Measurements from ENCODE around the gene PHYKPL.

PHYKPL gene

DNA sequence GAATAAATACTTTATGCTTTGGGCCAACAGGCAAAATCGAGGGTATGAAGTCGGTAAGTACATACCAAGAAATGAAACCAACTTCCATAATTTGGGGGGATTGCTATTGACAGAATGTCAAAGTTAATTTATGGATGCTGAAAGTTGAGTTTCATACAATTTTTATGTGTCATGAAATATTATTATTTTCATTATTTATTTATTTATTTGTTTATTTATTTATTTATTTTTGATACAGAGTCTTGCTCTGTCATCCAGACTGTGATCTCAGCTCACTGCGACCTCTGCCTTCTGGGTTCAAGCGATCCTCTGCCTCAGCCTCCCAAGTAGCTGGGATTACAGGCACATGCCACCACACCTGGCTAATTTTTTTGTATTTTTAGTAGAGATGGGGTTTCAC lies 40.9 kb downstream of the PHYKPL start:
- Histone ChIP-seq H3F3A (ENCODE audit: insufficient read depth, low read length) (no peaks in the 10 kb centered on the region), H3K9ac (ENCODE audit: low read length) (no peak overlapping the region)
- no peak for TF ChIP-seq EZH2 (IDR thresholded peaks at IDR 0.05; ENCODE audit: borderline replicate concordance, low read length)
- no peak for TF ChIP-seq CTCF (IDR thresholded peaks at IDR 0.05; ENCODE audit: low read length)

GRCh38 chr5:178189433-178189832 lies 43.2 kb downstream of the PHYKPL start:
- H3K4me3 ChIP-seq (ENCODE audit: low read depth, low read length, poor library complexity, severe bottlenecking) = no peak overlapping the region
- no peaks in the 10 kb centered on the region for H3F3A ChIP-seq (ENCODE audit: insufficient read depth, low read length)
- no peaks in the 10 kb centered on the region for H3K79me2 ChIP-seq (ENCODE audit: insufficient read depth, low read length)
- H4K20me1 ChIP-seq (ENCODE audit: insufficient read depth, low read length) = no peaks in the 10 kb centered on the region
- no peaks in the 10 kb centered on the region for H3K9me3 ChIP-seq (ENCODE audit: low read length)
- H3K9ac ChIP-seq (ENCODE audit: low read length) = no peak overlapping the region
- H3K9me2 ChIP-seq (ENCODE audit: low read depth, low read length) = no peaks in the 10 kb centered on the region
- no peak for TF ChIP-seq CTCF (IDR thresholded peaks at IDR 0.05; ENCODE audit: low read length)
- H3K4me2 ChIP-seq (ENCODE audit: low read length) = no peak overlapping the region
- no peaks in the 10 kb centered on the region for H3K36me3 ChIP-seq (ENCODE audit: insufficient read depth, low read length)
- no peaks in the 10 kb centered on the region for H3K4me1 ChIP-seq (ENCODE audit: insufficient read depth, low read length, severe bottlenecking)
- no peak overlapping the region for H2AFZ ChIP-seq (ENCODE audit: low read length)
- H3K27ac ChIP-seq (ENCODE audit: low read depth, low read length, poor library complexity, severe bottlenecking) = no peak overlapping the region
- H3K27me3 ChIP-seq (ENCODE audit: insufficient read depth, low read length) = peaks cover 5% of the 10 kb centered on the region; the same call in 1 of the 2 replicates

More for the DNA sequence above, 40.9 kb downstream of the PHYKPL start:
- H3K79me2 ChIP-seq (ENCODE audit: insufficient read depth, low read length) = no peaks in the 10 kb centered on the region
- H3K36me3 ChIP-seq (ENCODE audit: insufficient read depth, low read length) = no peaks in the 10 kb centered on the region
- no peaks in the 10 kb centered on the region for H3K9me3 ChIP-seq (ENCODE audit: low read length)
- H2AFZ ChIP-seq (ENCODE audit: low read length) = no peak overlapping the region
- no peaks in the 10 kb centered on the region for H3K4me1 ChIP-seq (ENCODE audit: insufficient read depth, low read length, severe bottlenecking)
- H3K4me3 ChIP-seq (ENCODE audit: low read depth, low read length, poor library complexity, severe bottlenecking) = no peak overlapping the region
- H3K27ac ChIP-seq (ENCODE audit: low read depth, low read length, poor library complexity, severe bottlenecking) = no peak overlapping the region
- peaks cover 5% of the 10 kb centered on the region; the same call in 1 of the 2 replicates for H3K27me3 ChIP-seq (ENCODE audit: insufficient read depth, low read length)
- no peak overlapping the region for H3K4me2 ChIP-seq (ENCODE audit: low read length)
- no peaks in the 10 kb centered on the region for H3K9me2 ChIP-seq (ENCODE audit: low read depth, low read length)
- no peaks in the 10 kb centered on the region for H4K20me1 ChIP-seq (ENCODE audit: insufficient read depth, low read length)

DNA sequence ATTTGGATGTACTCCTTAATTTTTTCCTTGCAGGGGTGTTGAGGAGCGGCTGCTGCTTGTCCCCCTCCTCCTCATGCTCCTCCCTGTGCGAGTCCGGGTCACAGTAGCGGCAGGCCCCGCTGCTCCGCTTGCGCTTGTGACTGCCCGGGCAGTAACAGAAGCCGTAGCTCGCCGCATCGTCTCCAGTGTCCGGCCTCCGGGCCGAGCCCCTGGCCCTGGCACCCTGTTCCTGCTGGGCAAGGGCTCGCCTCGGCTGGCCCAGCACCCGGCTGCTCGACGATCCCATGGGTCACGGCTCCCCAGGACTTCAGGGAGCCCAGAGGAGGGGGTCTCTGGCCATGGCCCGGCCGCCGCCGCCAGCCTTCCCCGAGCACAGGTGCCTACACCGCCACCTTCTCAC lies 45.6 kb downstream of the PHYKPL start, which contains the start of gene GMCL2:
GMCL2 (minus strand) TSS at position 358 of the 400 bp plus-strand sequence; CDS start at position 286, 72 bp downstream.
- Histone ChIP-seq H3K27me3 (ENCODE audit: insufficient read depth, low read length) (peaks cover 5% of the 10 kb centered on the region; the same call in 1 of the 2 replicates), H4K20me1 (ENCODE audit: insufficient read depth, low read length) (no peaks in the 10 kb centered on the region), H3K79me2 (ENCODE audit: insufficient read depth, low read length) (no peaks in the 10 kb centered on the region), H3K4me1 (ENCODE audit: insufficient read depth, low read length, severe bottlenecking) (no peaks in the 10 kb centered on the region), H3K9ac (ENCODE audit: low read length) (no peak within 1 kb of the TSS), H3K4me2 (ENCODE audit: low read length) (no peak within 1 kb of the TSS), H3K9me2 (ENCODE audit: low read depth, low read length) (no peaks in the 10 kb centered on the region), H2AFZ (ENCODE audit: low read length) (no peak within 1 kb of the TSS), H3F3A (ENCODE audit: insufficient read depth, low read length) (no peaks in the 10 kb centered on the region), H3K27ac (ENCODE audit: low read depth, low read length, poor library complexity, severe bottlenecking) (no peak within 1 kb of the TSS), H3K36me3 (ENCODE audit: insufficient read depth, low read length) (no peaks in the 10 kb centered on the region), H3K9me3 (ENCODE audit: low read length) (no peaks in the 10 kb centered on the region), H3K4me3 (ENCODE audit: low read depth, low read length, poor library complexity, severe bottlenecking) (no peak within 1 kb of the TSS)
- TF ChIP-seq EZH2 (IDR thresholded peaks at IDR 0.05; ENCODE audit: borderline replicate concordance, low read length) = no peak
- no peak for TF ChIP-seq CTCF (IDR thresholded peaks at IDR 0.05; ENCODE audit: low read length)
